Hepatocyte (in vitro differentiated cells): ENCODE results near the gene NDUFS6.

Experiments
- EZH2phosphoT487 ChIP-seq: fragments of 200-600 bp; sonication (generic); IDR thresholded peaks from one replicate; pipeline ENCODE4 v1.6.1; 2018; ENCODE audit warnings: antibody characterized with exemption, mild to moderate bottlenecking, low read depth, moderate library complexity; ENCODE audit not compliant: unreplicated experiment, severe bottlenecking
- TF ChIP-seq, protein P1 (sequence below): fragments of 200-600 bp; sonication (generic); IDR thresholded peaks from 2 replicates; pipeline ENCODE4 v1.5.1; 2016; ENCODE audit warnings: antibody characterized with exemption, mild to moderate bottlenecking; ENCODE audit not compliant: poor library complexity

DNA sequence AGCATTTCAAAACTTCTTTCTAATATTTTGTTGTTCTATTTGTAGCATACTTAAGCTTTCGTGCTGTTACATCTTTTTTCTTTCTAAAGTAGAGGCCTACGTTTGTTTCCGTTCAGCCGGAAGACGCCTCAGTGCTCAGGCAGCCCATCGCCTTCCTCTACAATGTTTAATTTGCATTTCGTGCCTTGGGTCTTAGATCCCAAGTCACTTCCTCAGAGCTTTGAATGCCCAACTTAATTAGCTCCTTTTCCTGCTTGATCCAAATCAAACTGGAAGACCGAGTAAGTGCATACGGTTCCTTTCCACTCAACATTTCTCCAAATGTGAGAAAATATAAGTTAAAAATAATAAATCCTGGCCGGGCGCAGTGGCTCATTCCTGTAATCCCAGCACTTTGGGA lies 44.7 kb upstream of the NDUFS6 start:
- TF ChIP-seq, protein P1, sequence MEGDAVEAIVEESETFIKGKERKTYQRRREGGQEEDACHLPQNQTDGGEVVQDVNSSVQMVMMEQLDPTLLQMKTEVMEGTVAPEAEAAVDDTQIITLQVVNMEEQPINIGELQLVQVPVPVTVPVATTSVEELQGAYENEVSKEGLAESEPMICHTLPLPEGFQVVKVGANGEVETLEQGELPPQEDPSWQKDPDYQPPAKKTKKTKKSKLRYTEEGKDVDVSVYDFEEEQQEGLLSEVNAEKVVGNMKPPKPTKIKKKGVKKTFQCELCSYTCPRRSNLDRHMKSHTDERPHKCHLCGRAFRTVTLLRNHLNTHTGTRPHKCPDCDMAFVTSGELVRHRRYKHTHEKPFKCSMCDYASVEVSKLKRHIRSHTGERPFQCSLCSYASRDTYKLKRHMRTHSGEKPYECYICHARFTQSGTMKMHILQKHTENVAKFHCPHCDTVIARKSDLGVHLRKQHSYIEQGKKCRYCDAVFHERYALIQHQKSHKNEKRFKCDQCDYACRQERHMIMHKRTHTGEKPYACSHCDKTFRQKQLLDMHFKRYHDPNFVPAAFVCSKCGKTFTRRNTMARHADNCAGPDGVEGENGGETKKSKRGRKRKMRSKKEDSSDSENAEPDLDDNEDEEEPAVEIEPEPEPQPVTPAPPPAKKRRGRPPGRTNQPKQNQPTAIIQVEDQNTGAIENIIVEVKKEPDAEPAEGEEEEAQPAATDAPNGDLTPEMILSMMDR, result no peak
- TF ChIP-seq EZH2phosphoT487, result no peak
